ENCODE results near the gene NEURL1.

Gene NEURL1

DNA sequence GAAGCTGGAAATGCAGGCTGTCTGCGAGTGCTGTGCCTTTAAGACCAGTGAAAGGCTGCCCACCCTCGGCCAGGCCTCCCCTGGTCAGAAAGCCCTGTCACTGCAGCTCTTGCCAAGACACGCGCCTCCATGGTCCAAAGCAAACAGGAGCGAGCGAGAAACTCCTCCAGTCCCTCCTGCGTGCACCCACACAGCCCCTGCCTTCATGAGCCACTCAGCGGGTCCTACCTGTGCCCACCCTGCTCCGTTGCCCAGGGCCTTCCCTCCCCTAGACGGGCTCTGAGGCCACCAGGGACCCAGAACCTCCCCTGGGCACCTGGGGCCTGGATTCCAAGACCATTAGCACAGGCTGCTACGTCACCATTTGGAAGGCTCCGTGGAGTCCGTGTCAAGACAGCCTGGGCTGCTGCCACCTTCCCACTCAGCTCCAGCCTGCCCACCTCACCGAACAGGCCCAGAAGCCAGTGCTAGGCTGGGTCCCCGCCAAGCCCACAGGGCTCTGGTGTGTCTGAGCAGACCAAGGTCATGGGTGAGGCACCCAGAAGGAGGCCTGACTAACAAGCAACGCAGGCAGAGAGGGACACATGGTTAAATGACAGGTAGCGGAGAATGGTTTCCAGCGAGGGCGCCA lies 144.5 kb downstream of the NEURL1 start:
- Mint-ChIP-seq H3K36me3 (no peaks in the 10 kb centered on the region), H3K27me3 (no peaks in the 10 kb centered on the region), H3K4me3 (no peak overlapping the region), H3K4me1 (ENCODE audit: low read depth) (no peaks in the 10 kb centered on the region), H3K27ac (no peak overlapping the region), H3K9me3 (ENCODE audit: low read depth) (no peaks in the 10 kb centered on the region)

DNA sequence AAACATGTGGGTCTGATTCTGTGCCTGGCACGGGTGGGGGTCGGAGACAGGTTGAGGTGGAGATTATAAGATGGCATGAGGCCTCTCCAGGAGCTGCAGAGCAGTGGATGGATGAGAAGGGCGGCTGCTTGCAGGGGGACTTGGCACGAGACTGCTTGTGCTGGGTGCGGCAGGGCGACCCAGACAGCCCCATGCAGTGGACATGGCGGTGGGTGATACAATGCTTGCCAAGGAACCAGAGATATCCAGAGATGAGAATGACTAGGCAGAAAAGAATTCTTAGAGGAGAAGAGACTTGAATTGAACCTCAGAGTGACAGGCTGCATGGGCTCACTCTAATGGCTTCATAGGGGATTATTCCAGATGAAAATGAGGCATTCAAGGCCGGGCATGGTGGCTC lies 145.4 kb downstream of the NEURL1 start:
- Mint-ChIP-seq H3K27me3 (no peaks in the 10 kb centered on the region), H3K9me3 (ENCODE audit: low read depth) (no peaks in the 10 kb centered on the region), H3K4me3 (no peak overlapping the region), H3K27ac (no peak overlapping the region), H3K4me1 (ENCODE audit: low read depth) (no peaks in the 10 kb centered on the region), H3K36me3 (no peaks in the 10 kb centered on the region)

DNA sequence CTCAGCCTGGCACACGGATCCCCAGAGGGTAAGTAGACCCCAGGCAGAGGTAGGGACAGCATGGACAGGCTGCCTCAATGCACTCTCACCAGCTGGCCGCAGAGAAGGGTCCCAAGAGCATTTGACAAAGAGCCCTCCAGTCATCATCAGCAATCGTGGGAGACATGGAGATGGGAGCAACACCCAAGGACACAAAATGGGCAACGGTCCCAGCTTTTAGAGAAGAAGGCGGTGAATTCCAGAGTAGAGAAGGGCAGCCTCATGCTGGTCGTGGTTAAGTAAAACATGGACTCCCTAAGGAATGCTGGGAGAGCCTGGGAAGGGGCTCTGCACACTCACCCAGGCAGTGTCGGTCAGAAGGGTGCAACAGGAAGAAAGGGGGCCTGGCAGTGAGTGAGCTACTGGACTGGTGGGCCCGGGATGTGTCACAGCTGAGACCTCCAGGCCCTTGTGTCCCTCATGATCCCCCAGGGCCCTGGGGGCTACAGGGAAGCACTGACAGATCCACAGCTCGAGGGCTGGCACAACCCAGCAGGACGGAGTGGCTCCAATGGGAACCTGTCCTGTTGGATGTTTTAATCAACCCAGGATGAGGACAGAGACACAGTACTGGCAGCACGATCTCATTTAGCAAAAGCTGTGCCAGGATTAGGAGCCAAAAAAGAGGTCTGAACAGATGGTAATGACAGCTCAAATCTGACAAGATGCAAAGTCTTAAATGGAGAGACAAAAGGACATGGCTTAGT lies 147.1 kb downstream of the NEURL1 start:
- no peaks in the 10 kb centered on the region for H3K27me3 Mint-ChIP-seq
- no peaks in the 10 kb centered on the region for H3K9me3 Mint-ChIP-seq (ENCODE audit: low read depth)
- H3K4me3 Mint-ChIP-seq, result no peak overlapping the region
- H3K27ac Mint-ChIP-seq, result no peak overlapping the region
- no peaks in the 10 kb centered on the region for H3K4me1 Mint-ChIP-seq (ENCODE audit: low read depth)
- no peaks in the 10 kb centered on the region for H3K36me3 Mint-ChIP-seq

DNA sequence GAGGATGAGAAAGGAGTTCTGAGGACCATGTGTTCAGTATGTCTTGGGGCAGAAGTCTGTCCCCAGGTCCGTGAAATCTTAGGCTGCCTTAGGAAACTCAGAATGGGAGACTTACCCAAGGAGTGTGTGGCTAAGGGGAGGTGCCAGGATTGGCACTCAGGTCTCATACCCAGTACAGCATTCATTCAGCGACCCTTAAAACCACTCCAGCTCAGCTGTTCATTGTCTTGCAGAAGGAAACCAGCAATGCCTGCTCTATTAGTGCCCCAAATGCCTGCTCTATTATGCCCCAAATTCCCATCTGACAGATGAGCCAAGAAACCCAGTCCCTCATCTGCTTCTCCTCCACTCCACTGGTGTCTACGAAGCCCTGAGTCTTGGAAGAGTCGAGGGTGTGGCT lies 147.8 kb downstream of the NEURL1 start:
- Mint-ChIP-seq H3K36me3 (no peaks in the 10 kb centered on the region), H3K27me3 (no peaks in the 10 kb centered on the region), H3K9me3 (ENCODE audit: low read depth) (no peaks in the 10 kb centered on the region), H3K27ac (no peak overlapping the region), H3K4me3 (no peak overlapping the region), H3K4me1 (ENCODE audit: low read depth) (no peaks in the 10 kb centered on the region)
